ENCODE data around the gene IDE.

The IDE gene

GRCh38 chr10:92567952-92568600 lies 5.8 kb downstream of the IDE start:
- DNase-seq (ENCODE audit: low read depth): no peak

GRCh38 chr10:92562424-92562823 lies 11.5 kb downstream of the IDE start:
- DNase-seq (ENCODE audit: low read depth): no peak

GRCh38 chr10:92559046-92559445 lies 14.8 kb downstream of the IDE start:
- no peak for DNase-seq (ENCODE audit: low read depth)

DNA sequence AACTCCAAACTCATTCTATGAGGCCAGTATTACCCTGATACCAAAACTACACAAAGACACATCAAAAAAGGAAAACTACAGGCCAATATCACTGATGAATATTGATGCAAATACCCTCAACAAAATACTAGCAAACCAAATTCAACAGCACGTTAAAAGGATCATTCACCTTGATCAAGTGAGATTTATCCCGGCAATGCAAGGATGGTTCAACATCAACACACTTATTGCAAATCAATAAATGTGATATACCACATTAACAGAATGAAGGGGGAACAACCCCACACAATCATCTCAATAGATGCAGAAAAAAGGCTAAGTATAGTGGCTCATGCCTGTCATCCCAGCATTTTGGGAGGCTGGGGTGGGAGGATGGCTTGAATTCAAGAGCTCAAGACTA lies 19.9 kb downstream of the IDE start:
- DNase-seq (ENCODE audit: low read depth): no peak

DNA sequence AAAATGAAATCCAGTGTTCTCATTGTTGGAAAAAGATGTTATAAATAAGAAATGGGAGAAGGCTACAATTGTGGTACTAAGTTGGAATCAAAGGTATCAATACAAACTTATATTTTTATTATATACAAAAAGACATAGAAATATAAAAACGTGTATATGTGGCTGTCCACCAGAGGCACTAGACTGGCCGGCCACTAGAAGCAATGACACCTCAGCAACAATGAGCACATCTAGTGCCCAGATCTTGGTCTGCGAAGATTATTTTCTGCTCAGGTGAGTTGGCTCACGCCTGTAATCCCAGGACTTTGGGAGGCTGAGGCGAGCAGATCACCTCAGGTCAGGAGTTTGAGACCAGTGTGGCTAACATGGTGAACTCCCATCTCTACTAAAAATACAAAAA lies 21.6 kb downstream of the IDE start:
- no peak for DNase-seq (ENCODE audit: low read depth)

- DNase-seq (ENCODE audit: low read depth): no peak
These were observed 23.0 kb downstream of the IDE start for GRCh38 chr10:92550924-92551323.

DNA sequence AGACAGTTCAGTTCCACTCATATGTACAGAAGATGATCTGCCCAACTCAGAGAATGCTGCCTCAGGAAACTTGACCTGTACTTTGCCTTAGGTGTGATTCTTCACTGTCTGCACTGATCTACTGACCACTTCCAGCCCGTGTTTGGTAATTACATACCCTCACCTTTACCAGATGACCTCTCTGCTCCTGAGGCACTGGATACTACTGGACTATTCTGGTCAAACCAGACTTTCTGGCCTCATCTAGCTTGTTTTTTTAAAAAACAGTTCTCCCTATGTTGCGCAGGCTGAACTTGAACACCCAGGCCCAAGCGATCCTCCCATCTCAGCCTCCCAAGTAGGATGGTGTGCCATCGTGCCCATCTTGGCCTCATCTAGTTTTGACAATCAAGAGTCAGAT lies 26.2 kb downstream of the IDE start:
- no peak for DNase-seq (ENCODE audit: low read depth)

DNA sequence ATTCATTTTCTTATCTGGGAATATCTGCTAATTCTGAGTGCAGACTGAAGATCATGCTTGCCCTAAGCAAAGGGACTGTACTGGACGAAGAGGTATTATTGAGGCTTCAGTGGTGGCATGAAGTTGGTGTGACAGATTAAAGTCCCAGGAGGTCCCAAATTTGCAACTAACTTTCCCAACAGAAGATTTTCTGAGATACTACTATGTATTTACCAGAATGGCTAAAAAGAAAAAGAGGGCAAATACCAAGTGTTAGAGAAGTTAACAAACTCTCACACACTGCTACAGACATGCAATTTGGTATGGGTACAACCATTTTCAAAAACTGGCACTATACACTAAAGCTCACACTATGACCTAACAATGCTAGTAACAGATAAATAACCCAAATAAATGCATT lies 28.3 kb downstream of the IDE start:
- DNase-seq (ENCODE audit: low read depth): no peak

DNA sequence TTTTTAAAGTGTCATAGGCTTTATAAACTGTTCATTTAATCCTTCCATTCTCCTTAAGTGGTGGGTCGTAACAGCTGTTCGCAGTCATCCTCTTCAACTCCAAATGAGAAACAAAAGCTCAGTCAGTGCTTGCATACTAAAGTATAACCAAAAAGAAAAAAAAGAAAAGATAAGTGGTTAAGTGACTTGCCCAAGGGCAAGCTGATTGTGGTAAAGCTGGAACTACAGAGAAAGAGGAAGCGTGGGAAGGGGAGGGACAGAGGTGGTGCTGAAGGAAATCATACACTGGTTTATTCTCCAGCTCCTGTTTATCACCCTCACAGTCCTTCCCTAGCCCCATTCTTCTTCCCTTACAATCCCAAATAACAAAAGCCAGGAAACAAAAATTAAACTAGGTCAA lies 29.6 kb downstream of the IDE start:
- no peak for DNase-seq (ENCODE audit: low read depth)

DNA sequence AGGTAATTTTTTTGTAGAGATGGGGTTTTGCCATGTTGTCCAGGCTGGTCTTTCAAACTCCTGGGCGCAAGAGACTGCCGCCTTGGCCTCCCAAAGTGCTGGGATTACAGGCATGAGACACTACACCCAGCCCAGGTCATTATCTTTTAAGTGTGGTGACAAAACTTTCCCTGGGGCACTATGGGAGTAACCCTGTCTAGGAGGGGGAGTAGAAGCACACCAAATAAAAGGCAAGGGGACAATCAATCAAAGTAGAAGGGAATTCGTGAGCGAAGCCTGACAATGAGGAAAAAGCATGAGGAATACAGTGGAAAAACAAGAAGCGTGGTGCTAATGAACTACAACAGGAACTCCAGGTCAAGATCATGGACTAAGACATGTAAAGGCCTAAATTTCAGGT lies 31.4 kb downstream of the IDE start:
- no peak for DNase-seq (ENCODE audit: low read depth)

- DNase-seq (ENCODE audit: low read depth): no peak
These were observed 32.3 kb downstream of the IDE start for GRCh38 chr10:92541583-92541982.

DNA sequence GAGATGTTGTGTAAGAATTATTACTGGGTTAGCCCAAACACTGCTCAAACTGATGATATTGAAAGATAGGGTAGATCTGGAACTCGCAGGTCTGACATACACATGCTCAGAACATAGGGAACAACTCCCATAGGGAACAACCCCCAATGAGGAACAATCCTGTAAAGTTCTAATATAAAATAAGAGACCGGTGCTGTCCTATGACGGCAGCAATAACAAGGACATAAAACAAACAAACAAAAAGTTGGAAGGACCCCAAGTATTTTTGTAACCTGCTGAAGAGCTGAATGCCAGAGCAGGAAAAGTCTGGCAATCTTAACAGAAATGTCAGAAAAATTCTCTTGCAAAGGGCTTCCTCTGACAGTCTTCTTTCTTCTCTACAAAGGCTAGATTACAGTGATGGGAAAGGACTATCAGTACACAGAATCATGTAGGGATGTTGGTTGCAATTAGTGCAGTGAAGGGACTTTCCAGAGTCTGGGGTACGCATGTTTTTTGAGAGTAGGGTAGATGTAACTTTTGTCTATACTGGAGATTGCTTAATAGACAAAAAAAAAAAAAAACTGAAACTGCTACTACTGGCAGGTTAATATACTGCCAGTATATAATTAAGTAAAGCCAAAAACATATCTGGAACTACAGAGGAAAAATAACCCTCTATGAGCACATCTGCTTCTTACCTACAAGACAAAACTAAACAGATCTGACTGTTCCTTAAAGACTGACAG lies 35.5 kb downstream of the IDE start:
- no peak for DNase-seq (ENCODE audit: low read depth)

GRCh38 chr10:92530891-92531535 lies 42.9 kb downstream of the IDE start:
- DNase-seq (ENCODE audit: low read depth): no peak

GRCh38 chr10:92530421-92530820 lies 43.5 kb downstream of the IDE start:
- DNase-seq (ENCODE audit: low read depth): no peak

DNA sequence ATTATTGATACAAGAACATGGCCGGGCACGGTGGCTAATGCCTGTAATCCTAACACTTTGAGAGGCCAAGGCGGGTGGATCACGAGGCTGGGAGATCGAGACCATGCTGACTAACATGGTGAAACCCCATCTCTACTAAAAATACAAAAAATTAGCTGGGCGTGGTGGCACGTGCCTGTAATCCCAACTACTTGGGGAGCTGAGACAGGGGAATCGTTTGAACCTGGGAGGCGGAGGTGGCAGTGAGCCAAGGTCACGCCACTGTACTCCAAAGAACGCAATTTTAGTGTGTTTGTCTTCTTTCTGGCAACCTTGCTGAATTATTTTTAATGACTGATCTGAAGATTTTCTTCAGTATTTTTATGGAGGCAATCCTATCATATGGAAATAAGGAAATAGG lies 46.2 kb downstream of the IDE start:
- no peak for DNase-seq (ENCODE audit: low read depth)

DNA sequence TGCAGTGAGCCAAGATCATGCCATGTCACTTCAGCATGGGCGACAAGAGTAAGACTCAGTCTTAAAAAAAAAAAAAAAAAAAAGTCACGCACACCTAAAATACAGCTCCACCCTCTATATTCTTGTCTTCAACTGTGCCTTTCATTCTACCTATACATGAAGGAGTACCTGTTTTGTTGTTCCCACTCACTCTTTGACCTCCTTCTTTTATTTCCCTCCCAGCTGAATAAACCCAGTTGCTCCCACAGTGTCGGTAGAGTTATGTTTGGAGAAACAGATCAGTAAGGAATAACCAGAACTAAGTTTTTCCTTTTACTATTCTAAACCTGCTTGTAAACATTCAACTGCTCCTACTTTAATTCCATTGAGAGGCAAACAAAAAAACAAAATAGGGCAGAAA lies 50.3 kb downstream of the IDE start:
- no peak for DNase-seq (ENCODE audit: low read depth)

GRCh38 chr10:92517034-92517655 lies 56.7 kb downstream of the IDE start:
- DNase-seq (ENCODE audit: low read depth): peak; percentile 53

DNA sequence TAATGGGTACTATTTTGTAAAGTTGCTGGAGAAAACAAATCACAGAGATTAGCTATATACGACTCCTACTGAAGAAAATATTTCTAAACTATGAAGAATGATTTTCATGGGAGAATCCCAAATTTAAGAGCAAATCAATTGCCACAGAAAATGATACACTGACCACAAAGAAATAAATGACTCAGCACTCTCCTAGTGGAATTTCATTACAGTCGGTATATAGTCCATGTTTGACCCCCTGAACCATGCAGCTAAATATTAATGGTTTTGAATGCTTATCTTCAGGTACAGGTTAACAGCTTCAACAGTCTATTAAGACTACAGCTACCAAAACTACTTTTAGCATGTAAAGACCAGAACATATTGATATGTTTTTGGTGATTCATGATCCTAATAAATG lies 65.0 kb downstream of the IDE start:
- DNase-seq (ENCODE audit: low read depth): no peak

- no peak for DNase-seq (ENCODE audit: low read depth)
These were observed 67.6 kb downstream of the IDE start for GRCh38 chr10:92506336-92506735.

DNA sequence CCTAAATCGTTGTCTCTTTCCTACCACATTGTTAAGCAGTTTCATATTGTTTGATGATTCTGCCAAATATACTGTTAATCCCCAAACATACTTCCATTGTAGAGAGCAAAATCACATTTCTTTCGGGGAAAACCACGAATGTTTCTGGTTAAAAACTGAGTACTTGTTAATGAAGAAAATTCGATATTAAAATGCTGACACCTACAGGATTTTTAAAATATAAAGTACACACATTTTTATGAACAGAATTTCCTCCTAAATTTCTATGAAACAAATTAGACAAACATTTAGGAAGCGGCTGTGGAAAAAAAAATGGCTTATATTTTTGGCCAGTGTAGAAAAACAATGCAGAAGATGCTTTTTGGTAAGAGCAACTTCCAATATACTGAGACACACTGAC lies 68.8 kb downstream of the IDE start:
- DNase-seq (ENCODE audit: low read depth): no peak

DNA sequence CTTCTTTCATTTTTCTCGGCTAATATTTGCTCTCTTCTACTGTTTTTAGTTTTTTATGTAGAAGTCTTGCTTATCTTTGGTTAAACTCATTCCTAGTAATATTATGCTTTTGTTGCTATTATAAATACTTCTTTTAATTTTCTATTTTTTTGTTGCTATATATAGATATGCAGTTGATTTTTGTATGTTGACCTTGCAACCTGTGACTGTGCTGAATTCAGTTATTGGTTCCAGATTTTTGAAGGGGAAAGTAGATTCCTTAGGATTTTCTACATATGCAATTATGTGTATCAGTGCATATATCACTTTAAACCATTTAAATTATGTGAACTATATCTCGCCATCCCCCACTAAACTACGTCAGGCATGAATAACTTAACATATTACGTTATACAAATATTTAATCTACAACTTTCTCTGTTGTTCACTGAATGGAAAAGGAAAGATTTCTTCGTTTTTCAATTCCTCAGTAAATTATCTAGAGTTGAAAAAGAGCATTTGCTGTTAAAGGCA lies 71.5 kb downstream of the IDE start:
- DNase-seq (ENCODE audit: low read depth): no peak

GRCh38 chr10:92493362-92493761 lies 80.5 kb downstream of the IDE start:
- DNase-seq (ENCODE audit: low read depth): no peak

- DNase-seq (ENCODE audit: low read depth): no peak
These were observed 81.1 kb downstream of the IDE start for GRCh38 chr10:92492748-92493240.
